Breast epithelium (tissue), 4 donors: ENCODE data around the gene MRGPRX2. TPM values are rescaled to one million over a fixed set of nuclear protein-coding genes. Genes with fewer than 3 reads are reported as not detected.

Experiments
- DNase-seq, 2 donors: peaks; one replicate each; pipeline ENCODE4 v3.0.0-alpha.2; 2019; ENCODE audit warnings: low spot score in 2 of 2
- H3K27ac ChIP-seq, 2 donors: fragments of 200-600 bp; sonication (generic) in 1 of 2; one replicate each; pipeline ENCODE4 v1.5.1; 2016 to 2019; ENCODE audit warnings: mild to moderate bottlenecking in 1 of 2
- H3K27me3 ChIP-seq, 2 donors: fragments of 200-600 bp; sonication (generic) in 1 of 2; one replicate each; pipeline versions ENCODE4 v1.5.1 to v1.6.0; 2017 to 2019; ENCODE audit warnings: control low read depth in 1 of 2, mild to moderate bottlenecking in 1 of 2
- H3K36me3 ChIP-seq: fragments of 200-600 bp; one replicate; pipeline ENCODE4 v1.5.1; 2019
- H3K4me1 ChIP-seq, 2 donors: fragments of 200-600 bp; sonication (generic); one replicate each; pipeline ENCODE4 v1.5.1; 2016 to 2019; ENCODE audit warnings: control low read depth in 1 of 2
- H3K4me3 ChIP-seq, 3 donors: fragments of 200-600 bp; sonication (generic); 1 replicate in 2 of 3; 2 replicates in 1 of 3; pipeline ENCODE4 v1.5.1; 2016 to 2019; ENCODE audit warnings: mild to moderate bottlenecking in 3 of 3, moderate library complexity in 2 of 3
- H3K9me3 ChIP-seq, 2 donors: fragments of 200-600 bp; sonication (generic) in 1 of 2; one replicate each; pipeline ENCODE4 v1.5.1; 2016 to 2019; ENCODE audit warnings: control low read depth in 1 of 2
- POLR2A ChIP-seq: fragments of 450-650 bp; IDR thresholded peaks from one replicate; pipeline ENCODE4 v1.6.1; 2016; ENCODE audit warnings: antibody characterized with exemption, mild to moderate bottlenecking, moderate library complexity
- POLR2AphosphoS5 ChIP-seq, 3 donors: sonication (generic); formaldehyde crosslinking; IDR thresholded peaks; one replicate each; pipeline ENCODE4 v1.6.1; 2017; ENCODE audit warnings: antibody characterized with exemption in 3 of 3
- intact Hi-C: fragments of 100-400 bp; cut with DNase I; formaldehyde crosslinking; loops from one replicate; pipeline ENCODE4 v1.15.1; 2023; ENCODE audit warnings: low total_unique reads
- total RNA-seq, 3 donors: library from RNA; depleted of rRNA; stranded (reverse); fragments of >200 nt; gene quantifications; one replicate each; pipeline ENCODE4 v1.1.0, GENCODE V29; 2016
- TF ChIP-seq, protein P1 (sequence below), 3 donors: fragments of 450-650 bp; IDR thresholded peaks; one replicate each; pipeline ENCODE4 v1.5.1; 2016 to 2017; ENCODE audit warnings: antibody characterized with exemption in 3 of 3, mild to moderate bottlenecking in 3 of 3, moderate library complexity in 3 of 3

Gene MRGPRX2
- total RNA-seq, 3 donors from 2014 or later = 1.4 TPM; not detected in 2

DNA sequence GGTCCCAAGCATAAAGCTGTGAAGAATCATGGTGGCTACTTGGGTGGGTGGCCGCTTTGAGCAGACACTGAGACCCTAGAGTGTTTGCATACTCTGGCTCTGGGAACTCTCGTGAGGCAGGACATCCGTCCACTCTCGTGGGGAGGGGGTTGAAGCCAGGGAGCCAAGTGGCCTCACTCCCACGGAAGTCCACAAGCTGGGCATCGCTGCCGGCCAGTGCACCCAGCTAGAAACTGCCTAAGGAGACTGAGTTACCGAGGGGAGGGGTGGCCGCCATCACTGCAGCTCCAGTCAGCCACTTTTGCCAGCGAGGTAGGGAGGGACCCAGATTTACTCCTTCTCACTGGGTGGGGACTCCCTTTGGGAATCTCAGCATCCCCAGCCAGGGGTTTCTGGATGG is 20.5 kb downstream of the MRGPRX2 start:
- Histone ChIP-seq H3K36me3 (no peaks in the 10 kb centered on the region), H3K27ac (no peak overlapping the region), H3K4me1 (no peaks in the 10 kb centered on the region), H3K4me3 (no peak overlapping the region), H3K9me3 (peaks cover 12 to 24% of the 10 kb centered on the region in 2 donors), H3K27me3 (no peaks in the 10 kb centered on the region)
- no peak for DNase-seq
- TF ChIP-seq POLR2AphosphoS5 (IDR thresholded peaks at IDR 0.05) (no peak), POLR2A (no peak)
- TF ChIP-seq, protein P1, sequence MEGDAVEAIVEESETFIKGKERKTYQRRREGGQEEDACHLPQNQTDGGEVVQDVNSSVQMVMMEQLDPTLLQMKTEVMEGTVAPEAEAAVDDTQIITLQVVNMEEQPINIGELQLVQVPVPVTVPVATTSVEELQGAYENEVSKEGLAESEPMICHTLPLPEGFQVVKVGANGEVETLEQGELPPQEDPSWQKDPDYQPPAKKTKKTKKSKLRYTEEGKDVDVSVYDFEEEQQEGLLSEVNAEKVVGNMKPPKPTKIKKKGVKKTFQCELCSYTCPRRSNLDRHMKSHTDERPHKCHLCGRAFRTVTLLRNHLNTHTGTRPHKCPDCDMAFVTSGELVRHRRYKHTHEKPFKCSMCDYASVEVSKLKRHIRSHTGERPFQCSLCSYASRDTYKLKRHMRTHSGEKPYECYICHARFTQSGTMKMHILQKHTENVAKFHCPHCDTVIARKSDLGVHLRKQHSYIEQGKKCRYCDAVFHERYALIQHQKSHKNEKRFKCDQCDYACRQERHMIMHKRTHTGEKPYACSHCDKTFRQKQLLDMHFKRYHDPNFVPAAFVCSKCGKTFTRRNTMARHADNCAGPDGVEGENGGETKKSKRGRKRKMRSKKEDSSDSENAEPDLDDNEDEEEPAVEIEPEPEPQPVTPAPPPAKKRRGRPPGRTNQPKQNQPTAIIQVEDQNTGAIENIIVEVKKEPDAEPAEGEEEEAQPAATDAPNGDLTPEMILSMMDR (IDR thresholded peaks at IDR 0.05) = no peak
- intact Hi-C loops = no loop called here

DNA sequence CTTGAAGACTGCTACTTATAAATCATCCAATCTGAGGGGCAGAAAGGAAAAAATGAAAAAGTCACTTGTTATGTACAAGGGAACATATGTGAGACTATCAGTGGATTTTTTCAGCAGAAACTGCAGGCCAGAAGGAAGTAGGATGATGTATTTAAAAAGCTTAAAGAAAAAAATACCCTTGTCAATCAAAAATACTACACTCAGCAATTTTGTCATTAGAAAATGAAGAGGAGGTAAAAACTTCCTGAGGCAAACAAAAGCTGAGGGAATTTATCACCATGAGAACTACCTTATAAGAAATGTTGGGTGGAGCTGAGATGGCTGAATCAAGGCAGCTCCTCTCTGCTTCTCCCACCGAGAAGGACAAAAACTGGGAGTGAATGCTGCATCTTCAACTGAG is 21.1 kb downstream of the MRGPRX2 start:
- H3K36me3 ChIP-seq = no peaks in the 10 kb centered on the region
- no peak for DNase-seq
- peaks cover 12 to 24% of the 10 kb centered on the region in 2 donors for H3K9me3 ChIP-seq
- no peaks in the 10 kb centered on the region for H3K27me3 ChIP-seq
- H3K27ac ChIP-seq = no peak overlapping the region
- TF ChIP-seq POLR2AphosphoS5 (IDR thresholded peaks at IDR 0.05) = no peak
- TF ChIP-seq POLR2A = no peak
- TF ChIP-seq, protein P1 (IDR thresholded peaks at IDR 0.05) = no peak
- intact Hi-C loops = no loop called here
- H3K4me1 ChIP-seq = no peaks in the 10 kb centered on the region
- no peak overlapping the region for H3K4me3 ChIP-seq

- TF ChIP-seq POLR2AphosphoS5 (IDR thresholded peaks at IDR 0.05) (no peak), POLR2A (no peak)
- TF ChIP-seq, protein P1 (IDR thresholded peaks at IDR 0.05) = no peak
- no peak for DNase-seq
- intact Hi-C loops = no loop called here
Observed at GRCh38 chr11:19032990-19033389, 27.5 kb downstream of the MRGPRX2 start.

DNA sequence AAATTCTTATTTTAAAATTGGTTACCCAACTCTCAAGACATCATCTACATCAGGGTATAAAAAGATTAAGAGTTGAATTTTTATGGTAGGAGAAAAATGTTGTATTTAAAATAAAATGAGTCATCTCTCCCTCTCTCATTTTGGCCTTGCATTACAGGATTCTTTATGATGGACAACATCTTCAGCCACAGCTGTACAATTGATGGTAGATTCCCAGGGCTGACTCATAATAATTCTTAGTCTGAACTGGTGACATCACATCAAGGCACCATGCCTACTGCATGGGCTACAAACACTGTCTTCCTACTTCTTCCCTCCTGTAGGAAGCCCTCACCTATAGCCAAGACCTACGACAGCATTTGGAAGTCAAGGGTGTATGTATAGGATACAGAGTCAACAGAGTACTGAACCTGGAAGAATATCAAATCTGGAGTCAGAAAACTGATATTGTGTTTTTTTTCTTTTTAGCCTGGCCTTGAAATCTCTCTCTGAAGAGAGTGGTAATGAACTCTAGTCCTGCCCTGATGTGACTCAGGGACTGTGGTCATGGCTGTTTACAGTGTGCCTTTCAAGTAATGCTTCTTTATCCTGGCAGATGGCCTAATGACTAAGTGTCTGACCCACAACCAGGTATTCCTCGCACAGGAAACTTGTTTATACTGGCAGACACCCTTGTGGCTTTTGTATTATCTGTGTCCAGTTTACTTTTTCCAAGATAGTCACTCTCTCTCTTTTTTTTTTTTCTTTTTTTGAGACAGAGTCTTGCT is 32.5 kb downstream of the MRGPRX2 start:
- Histone ChIP-seq H3K36me3 (no peaks in the 10 kb centered on the region), H3K4me3 (no peak overlapping the region), H3K9me3 (no peaks in the 10 kb centered on the region), H3K4me1 (no peaks in the 10 kb centered on the region), H3K27ac (no peak overlapping the region), H3K27me3 (peaks cover 0 to 35% of the 10 kb centered on the region in 2 donors)
- no peak for TF ChIP-seq POLR2AphosphoS5 (IDR thresholded peaks at IDR 0.05)
- TF ChIP-seq POLR2A = no peak
- TF ChIP-seq, protein P1 (IDR thresholded peaks at IDR 0.05) = no peak
- DNase-seq = peak in 1 of 2 donors; percentile 32
- intact Hi-C loops = loop anchor here (2.0 kb wide), 1 partner anchor 43 kb away; no protein-coding TSS in a partner anchor

More at GRCh38 chr11:19032990-19033389, 27.5 kb downstream of the MRGPRX2 start:
- Histone ChIP-seq H3K4me1 (no peaks in the 10 kb centered on the region), H3K36me3 (no peaks in the 10 kb centered on the region), H3K4me3 (no peak overlapping the region), H3K27ac (no peak overlapping the region), H3K9me3 (peaks cover 0 to 1% of the 10 kb centered on the region in 2 donors), H3K27me3 (peaks cover 0 to 10% of the 10 kb centered on the region in 2 donors)

DNA sequence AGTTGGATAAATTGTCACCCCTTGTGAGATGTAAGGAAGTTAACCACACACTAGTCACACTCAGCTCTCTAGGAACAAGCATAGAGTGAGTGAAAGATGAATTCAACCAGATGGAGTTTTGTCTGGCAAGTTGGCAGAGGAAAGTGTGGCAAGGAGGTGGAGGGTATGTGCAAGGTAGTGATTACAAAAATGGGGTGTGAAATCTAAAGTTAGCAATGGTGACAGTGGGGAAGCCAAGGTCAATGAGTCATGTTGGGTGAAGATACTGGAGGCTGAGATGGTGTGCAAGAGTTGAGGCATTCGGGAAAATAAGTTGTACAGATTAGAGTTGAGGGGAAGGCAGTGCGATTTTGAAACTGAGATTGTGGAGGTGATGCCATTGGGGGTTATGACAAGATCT is 33.7 kb downstream of the MRGPRX2 start:
- Histone ChIP-seq H3K36me3 (no peaks in the 10 kb centered on the region), H3K9me3 (no peaks in the 10 kb centered on the region), H3K4me3 (no peak overlapping the region), H3K27ac (no peak overlapping the region), H3K4me1 (no peaks in the 10 kb centered on the region), H3K27me3 (peaks cover 0 to 43% of the 10 kb centered on the region in 2 donors)
- intact Hi-C loops = loop anchor here (2.0 kb wide), 1 partner anchor 42 kb away; no protein-coding TSS in a partner anchor
- no peak for DNase-seq
- TF ChIP-seq, protein P1 (IDR thresholded peaks at IDR 0.05) = no peak
